ENCODE results near the gene COL9A2. TPM values are rescaled to one million over a fixed set of nuclear protein-coding genes. Genes with fewer than 3 reads are reported as not detected.

The COL9A2 gene
- total RNA-seq, 1 donor from 2014 or later: 23.9 TPM

GRCh38 chr1:40318970-40319621 lies 2.0 kb upstream of the COL9A2 start:
- intact Hi-C loops (cut with micrococcal nuclease): no loop called here

- intact Hi-C loops (cut with micrococcal nuclease): no loop called here
Measured at GRCh38 chr1:40318476-40318875, 1.4 kb upstream of the COL9A2 start.

DNA sequence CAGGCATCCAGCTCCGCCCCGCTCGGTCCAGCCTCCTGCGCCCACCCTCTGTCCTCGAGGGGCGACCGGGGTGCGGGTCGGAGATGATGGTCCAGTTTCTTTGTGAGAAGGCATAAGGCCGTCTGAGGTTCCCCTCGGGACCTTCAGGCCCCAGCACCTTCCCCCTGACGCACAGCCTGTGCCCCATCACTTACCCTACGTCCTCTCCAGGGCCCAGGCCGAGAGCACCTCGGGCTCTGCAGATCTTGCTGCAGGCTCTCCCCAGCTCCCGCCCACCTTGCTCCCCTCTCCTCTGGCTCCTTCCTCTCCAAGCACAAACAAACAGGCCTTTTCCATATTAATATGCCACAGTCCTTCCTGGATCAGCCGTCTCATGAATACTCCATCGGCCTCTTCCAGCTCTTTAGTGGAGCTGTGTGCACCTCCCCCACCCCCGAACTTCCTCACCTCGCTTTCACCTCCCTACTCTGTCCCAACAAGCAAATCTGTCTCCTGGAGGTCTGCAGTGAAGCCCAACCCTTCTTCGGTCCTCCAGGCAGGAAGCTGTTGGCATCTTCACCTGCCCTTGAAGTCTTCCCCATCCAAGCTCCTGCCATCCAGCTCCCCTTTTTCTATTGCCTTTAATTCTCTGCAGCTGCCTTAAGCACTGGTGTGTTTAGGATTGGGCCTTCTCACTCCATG lies 448 bp upstream of the COL9A2 start:
- intact Hi-C loops (cut with micrococcal nuclease): no loop called here

DNA sequence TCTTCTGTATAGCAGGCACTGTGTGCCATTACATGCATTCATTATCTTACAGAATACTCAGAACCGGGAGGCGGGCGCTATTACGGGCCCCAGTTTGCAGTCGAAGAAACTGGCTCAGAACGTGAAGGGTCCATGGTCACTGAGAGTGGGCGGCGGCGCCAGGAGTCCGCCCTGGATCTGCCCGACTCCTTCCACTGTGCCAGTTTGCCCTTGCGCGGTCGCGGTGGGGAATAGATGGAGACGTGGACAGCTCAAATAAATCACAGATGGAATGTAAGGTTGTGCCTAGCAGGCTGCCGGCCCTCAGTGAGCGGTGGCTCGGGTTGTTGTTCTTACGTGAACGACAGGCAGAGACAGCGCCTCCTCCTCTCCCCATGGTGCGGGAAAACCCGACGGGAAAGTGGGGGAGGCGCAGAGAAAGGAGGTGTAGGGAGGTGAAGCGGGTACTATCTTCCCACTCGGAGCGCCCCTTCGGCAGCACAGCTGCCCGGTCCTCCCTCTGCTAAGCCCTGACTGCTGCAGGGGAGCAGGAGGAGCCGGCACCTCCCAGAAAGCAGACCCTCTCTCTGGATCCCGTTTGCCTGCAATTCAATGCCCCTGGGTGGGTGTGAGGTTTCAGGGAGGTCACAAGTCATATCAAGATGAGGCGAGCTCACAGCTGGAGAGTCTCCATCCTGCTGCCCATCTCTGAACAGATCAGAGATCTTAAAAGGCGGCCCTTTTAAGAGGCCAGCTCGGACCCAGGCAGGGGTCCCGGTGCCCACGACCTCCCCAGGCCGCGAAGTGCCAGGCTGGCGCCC lies 1.1 kb downstream of the COL9A2 start:
- intact Hi-C loops (cut with micrococcal nuclease): loop anchor here (1.0 kb wide), 7 partner anchors 22 to 219 kb away; partner anchors contain the start of genes PPT1 and ZMPSTE24

DNA sequence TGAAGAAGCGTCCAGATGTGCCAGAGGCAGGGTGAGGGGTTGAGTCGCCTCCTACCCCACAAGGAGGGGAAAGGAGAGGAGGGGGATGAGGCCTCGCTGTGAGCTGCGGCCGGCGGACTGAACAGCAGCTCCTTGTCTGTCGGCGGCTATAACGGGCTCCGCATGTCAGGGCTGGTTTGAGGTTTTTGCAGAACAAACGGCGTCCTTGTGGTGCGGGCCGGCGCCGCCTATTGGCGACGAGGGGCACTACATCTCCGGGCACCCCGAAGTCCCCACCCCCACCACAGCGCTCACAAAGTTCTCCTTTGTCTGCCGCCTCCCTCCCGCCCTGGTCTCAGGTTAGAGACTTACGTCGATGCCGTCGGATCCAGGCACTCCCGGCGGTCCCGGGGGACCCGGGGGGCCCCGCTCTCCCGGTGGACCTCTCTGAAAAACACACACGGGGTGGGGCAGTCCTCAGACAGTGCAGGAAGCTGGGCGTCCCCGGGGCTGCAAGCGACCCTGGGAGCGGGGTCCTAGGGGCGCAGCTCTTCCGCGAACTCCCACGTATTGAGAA lies 1.8 kb downstream of the COL9A2 start:
- intact Hi-C loops (cut with micrococcal nuclease): loop anchor here (1.0 kb wide), 7 partner anchors 23 to 218 kb away; partner anchors contain the start of genes PPT1 and ZMPSTE24

- intact Hi-C loops (cut with micrococcal nuclease): loop anchor here (1.0 kb wide), 7 partner anchors 24 to 217 kb away; partner anchors contain the start of genes PPT1 and ZMPSTE24
Measured at GRCh38 chr1:40314721-40315238, 2.3 kb downstream of the COL9A2 start.

- intact Hi-C loops (cut with micrococcal nuclease): no loop called here
Measured at GRCh38 chr1:40313958-40314720, 2.9 kb downstream of the COL9A2 start.

- intact Hi-C loops (cut with micrococcal nuclease): no loop called here
Measured at GRCh38 chr1:40313329-40313957, 3.6 kb downstream of the COL9A2 start.

DNA sequence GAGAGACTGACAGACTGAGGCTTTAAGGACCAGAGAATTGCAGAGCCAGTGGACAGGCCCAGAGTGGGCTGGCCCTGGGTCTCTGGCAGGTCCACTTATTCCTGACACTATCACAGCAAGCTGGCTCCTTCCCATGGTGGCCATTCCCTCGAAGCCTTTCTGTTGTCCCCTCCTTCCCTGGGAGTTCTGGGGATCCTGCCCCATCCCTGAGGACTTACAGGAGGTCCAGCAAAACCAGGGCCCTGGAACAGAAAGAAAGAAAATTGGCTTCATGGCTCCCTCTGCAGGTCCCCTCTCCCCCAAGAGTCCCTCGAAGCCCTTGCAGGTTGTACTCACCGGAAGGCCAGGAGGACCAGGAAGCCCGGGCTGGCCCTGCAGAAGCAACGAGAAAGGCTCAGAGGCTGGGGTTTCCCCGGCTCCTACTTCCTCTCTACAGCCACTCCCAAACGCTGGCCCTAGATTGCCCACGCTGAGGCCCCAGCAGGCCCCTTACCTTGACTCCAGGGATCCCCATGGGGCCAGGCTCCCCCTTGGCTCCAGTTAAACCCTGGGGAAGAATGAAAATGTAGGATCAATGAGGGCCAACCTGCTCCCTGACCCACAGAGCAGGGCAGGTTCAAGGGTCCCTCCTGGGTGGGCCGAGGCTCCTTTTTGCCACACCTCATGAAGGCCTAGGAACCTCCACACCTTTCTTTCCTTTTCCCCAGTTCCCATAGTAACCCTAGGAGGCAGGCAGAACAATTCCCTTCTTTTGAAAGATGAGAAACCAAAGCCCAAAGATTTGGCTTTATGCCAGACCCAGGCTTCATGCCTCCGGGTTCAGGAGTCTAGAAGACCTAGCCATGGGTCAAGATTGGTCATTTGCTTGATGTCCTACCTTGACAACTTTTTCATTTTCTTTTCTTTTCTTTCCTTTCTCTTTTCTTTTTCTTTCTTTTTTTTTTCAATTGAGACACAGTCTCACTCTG lies 4.6 kb downstream of the COL9A2 start:
- intact Hi-C loops (cut with micrococcal nuclease): no loop called here

DNA sequence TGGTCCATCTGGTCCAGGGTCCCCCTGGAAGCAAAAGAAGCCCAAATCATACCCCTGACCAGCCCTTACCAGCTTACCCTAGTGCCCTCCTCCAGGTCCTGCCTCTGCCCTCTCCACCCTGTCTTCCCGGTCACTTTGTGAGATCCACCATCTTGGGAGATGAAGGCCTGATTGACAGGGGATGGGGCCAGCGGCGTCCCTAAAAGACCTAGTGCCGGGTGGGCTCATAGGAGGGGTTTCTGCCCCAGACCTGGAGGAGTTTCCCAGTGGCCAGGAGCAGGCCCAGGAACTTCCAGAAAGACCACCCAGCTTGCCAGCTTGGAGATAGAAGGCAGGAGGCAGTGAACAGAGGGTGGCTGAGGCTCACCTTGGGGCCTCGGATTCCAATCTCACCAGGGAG lies 5.4 kb downstream of the COL9A2 start:
- intact Hi-C loops (cut with micrococcal nuclease): no loop called here

DNA sequence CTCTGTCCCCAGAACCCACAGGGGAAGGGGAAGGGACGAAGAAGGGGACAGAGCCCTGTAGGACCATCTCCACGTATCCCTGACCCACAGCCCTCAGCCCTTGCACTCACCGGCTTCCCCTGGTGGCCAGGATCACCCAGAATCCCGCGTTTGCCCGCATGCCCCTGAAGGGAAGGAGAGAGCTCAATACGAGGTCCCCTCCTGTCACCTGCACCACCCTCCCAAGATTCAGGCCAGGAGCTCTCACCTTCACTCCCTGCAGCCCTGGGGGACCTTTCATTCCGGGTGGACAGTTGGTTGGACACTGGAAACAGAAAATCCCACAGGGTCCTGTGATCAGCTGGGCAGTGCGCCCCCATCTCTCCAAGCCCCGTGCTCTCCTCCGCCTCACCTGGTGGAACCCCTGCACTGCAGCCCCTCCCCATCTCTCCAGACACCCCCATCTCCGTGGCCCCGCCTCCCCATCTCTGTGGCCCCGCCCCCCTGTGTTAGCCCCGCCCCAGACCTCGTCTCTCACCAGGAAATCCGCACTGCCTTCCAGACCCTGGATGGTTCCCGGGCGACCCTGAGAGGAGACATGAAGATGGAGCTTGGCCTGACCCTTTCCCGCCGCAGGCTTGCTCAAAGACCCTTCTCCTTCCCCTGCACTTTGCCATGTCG lies 6.0 kb downstream of the COL9A2 start:
- intact Hi-C loops (cut with micrococcal nuclease): no loop called here

DNA sequence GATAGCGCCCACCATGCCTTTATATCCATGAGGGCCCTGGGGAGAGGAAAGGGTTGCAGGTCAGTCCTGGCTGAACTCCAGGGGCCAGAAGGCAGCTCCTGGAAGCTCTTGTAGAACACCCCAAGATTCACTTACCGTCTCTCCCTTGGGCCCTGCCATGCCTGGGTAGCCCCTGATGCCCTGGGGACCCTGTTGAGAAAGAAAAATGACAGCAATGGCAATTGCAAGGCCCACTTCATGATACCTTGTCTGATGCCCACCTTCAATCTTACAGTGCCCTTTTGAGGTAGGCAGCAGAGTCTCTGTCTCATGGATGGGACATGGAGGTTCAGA lies 7.0 kb downstream of the COL9A2 start:
- intact Hi-C loops (cut with micrococcal nuclease): no loop called here

DNA sequence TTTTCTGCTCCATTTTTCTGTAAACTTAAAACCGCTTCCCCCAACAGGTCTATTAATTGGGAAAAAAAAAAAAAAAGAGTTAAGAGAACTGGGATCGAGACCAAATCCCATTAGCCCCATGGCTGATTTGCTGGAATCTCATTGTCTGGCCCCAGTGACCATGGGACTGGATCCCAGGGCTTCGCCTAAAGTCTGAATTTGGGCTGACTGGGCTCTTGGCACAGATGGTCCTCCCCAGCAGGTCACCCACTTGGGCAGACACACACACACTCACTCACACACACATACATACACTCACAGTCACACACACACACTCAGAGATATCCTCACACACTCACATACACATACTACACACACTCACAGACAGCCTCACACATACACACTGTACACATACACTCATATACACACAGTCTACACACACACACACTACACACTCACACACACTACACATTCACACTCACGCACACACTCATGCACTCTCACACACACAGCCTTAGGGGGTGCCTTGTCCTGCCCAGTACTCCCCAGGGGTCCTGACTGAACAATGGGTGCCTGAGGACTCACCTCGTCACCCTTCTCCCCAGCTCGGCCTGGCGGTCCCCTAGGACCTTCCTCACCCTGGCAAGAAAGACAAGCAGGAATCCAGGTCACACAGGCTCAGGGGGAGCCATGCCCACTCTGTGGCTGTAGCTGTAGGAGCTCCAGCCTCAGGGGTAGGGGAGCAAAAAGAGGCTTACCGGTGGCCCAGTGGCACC lies 7.5 kb downstream of the COL9A2 start:
- intact Hi-C loops (cut with micrococcal nuclease): no loop called here

DNA sequence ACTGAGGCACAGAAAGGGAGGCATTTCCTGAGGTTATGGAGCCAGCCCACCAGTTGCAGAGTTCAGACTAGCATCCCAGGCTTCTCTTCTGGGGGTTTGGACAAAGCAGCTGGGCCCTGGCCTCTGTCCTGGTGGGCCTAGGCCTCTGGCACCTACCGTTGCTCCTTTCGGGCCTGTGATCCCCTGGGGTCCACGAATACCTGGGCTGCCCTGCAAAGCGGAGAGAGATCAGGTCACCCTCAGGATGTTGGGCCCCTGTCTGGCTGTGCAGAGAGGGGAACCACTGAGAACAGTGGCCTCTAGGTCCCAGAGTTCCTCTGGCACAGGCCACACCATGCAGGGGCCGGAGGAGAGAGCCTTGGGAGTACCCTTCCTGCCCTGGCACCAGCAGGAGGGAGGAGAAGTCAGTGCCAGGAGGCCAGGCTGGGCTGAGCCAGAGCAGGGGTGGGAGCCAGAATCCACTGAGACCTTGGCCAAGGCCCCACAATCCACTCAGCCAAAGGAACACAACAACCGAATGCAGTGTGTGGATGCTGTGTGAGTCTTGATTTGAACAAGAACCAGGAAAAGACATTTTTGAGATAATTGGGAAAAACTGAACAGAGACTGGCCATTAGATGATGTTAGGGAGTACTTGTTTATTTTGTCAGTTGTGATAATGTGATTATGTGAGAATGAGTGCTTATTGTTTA lies 8.9 kb downstream of the COL9A2 start:
- intact Hi-C loops (cut with micrococcal nuclease): no loop called here

- intact Hi-C loops (cut with micrococcal nuclease): no loop called here
Measured at GRCh38 chr1:40307186-40307585, 9.9 kb downstream of the COL9A2 start.

DNA sequence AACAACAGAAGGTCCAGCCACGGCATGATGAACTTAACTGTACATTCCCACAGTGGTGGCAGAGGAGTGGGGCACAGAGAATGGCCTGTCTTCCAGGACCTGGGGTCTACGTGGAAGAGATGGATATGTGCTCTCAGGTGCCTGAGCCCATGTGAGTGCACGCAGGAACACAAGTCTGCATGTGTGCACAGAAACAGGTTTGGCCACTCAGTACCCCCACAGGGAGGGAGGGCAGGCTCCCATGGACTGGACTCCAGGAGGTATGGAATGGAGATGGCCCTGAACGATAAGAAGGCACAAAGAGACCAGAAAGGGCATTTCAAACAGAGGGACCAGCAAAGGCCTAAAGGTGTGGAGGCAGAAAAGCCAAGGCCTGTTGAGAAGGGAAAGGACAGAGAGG lies 10.8 kb downstream of the COL9A2 start:
- intact Hi-C loops (cut with micrococcal nuclease): no loop called here

DNA sequence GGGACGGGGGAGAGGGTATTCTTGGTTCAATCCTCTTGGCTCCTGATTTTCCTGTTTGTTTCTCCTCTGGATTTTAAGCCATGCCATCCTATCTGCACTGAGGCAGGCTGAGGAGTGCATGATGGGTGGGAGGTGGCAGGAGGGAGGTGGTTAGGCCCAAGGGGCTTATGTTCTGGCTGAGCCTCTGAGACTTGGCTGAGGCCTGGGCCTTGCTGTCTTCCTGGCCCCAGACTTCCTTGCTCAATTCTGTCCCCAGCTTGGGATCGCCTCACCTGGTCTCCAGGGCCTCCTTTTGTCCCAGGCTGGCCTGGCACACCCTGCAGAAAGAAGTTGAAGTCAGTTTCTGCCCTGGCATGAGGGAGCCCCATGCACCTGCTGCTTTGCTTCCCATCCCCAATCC lies 11.2 kb downstream of the COL9A2 start:
- intact Hi-C loops (cut with micrococcal nuclease): no loop called here

All from T-helper 1 cell treated with Interleukin-12 subunit alpha and Interleukin-12 subunit beta and Interleukin-4 antibody, amounts not matched to agents 30 ng/mL and 1 ng/mL, for 36 hours (primary cell).